Activated naive CD4-positive, alpha-beta T cell treated with anti-CD3 and anti-CD28 coated beads, Interleukin-2, amount 10 ng/mL, durations not matched to agents 7 days and 5 days (primary cell): ENCODE measurements around the gene BCKDHB.
"Not testable (repeated sequence)": the region's sequence is repeated elsewhere in the genome, so short reads cannot be mapped to it uniquely, and the experiment has no call there.

ENCODE experiments used
- CTCF ChIA-PET: fragments of 350-600 bp; sonication (Branson Sonifier 250); formaldehyde crosslinking; loops from one replicate; lab custom pipeline; 2021; ENCODE audit warnings: antibody characterized with exemption; lab: Charles Lee
- DNase-seq: peaks from one replicate; pipeline ENCODE4 v3.0.0-alpha.2; 2020
- H3K27ac Mint-ChIP-seq: one replicate; pipeline ENCODE4 v1.8.0; 2021; ENCODE audit warnings: mild to moderate bottlenecking, moderate library complexity, mixed read lengths
- H3K27me3 Mint-ChIP-seq: one replicate; pipeline ENCODE4 v1.8.0; 2021; ENCODE audit warnings: mild to moderate bottlenecking, mixed read lengths
- H3K36me3 Mint-ChIP-seq: one replicate; pipeline ENCODE4 v1.8.0; 2021; ENCODE audit warnings: mixed read lengths
- H3K4me1 Mint-ChIP-seq: one replicate; pipeline ENCODE4 v1.8.0; 2021; ENCODE audit warnings: mixed read lengths
- H3K4me3 Mint-ChIP-seq: one replicate; pipeline ENCODE4 v1.8.0; 2021; ENCODE audit warnings: mild to moderate bottlenecking, moderate library complexity, mixed read lengths
- H3K9me3 Mint-ChIP-seq: one replicate; pipeline ENCODE4 v1.8.0; 2021; ENCODE audit warnings: mixed read lengths

Gene BCKDHB

DNA sequence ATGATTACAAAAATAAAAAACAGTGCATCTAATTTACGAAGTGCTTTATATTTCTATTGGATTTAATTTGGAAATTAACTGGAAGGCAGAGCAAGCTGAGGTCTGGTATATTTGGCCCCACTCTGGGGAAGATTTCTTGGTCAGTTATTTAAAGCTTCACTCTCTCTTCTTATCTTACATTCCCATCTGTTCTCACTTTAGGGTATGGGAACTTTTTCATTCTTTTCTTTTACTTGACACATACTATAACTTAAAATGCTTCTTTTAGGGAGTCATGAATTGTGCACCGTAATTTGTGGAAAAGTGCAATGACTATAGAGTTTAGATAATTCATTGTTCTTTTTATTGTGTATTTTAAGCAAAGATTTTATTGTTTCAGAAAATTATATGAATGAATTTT, 170.4 kb downstream of the BCKDHB start:
- H3K4me3 Mint-ChIP-seq: no peak overlapping the region
- no peak for DNase-seq
- H3K27me3 Mint-ChIP-seq: no peaks in the 10 kb centered on the region
- H3K36me3 Mint-ChIP-seq: peaks cover 2% of the 10 kb centered on the region
- H3K4me1 Mint-ChIP-seq: peaks cover 2% of the 10 kb centered on the region
- H3K27ac Mint-ChIP-seq: no peak overlapping the region
- no peaks in the 10 kb centered on the region for H3K9me3 Mint-ChIP-seq
- CTCF ChIA-PET: no interaction called here

DNA sequence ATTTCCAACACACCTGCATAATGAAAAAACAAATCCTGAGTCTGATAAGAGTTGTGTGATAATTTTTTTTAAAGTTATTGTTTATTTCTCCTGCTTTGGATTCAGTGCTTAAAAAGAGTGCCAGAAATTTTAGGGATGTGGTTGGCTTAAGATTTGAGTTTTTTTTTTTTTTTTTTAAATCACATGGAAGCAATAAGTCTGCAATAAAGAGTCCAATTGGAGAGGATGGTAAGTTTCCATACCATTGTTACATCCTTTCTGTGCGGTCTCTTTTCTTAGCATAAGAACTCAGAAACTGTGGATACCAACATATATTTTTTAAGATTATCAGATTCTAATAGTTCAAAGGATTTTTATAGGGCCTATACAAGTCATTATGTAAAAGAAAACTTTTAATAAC, 171.0 kb downstream of the BCKDHB start:
- Mint-ChIP-seq H3K4me1 (peaks cover 2% of the 10 kb centered on the region), H3K36me3 (peaks cover 2% of the 10 kb centered on the region), H3K27me3 (no peaks in the 10 kb centered on the region), H3K4me3 (no peak overlapping the region), H3K27ac (no peak overlapping the region), H3K9me3 (no peaks in the 10 kb centered on the region)
- no peak for DNase-seq
- CTCF ChIA-PET: no interaction called here

DNA sequence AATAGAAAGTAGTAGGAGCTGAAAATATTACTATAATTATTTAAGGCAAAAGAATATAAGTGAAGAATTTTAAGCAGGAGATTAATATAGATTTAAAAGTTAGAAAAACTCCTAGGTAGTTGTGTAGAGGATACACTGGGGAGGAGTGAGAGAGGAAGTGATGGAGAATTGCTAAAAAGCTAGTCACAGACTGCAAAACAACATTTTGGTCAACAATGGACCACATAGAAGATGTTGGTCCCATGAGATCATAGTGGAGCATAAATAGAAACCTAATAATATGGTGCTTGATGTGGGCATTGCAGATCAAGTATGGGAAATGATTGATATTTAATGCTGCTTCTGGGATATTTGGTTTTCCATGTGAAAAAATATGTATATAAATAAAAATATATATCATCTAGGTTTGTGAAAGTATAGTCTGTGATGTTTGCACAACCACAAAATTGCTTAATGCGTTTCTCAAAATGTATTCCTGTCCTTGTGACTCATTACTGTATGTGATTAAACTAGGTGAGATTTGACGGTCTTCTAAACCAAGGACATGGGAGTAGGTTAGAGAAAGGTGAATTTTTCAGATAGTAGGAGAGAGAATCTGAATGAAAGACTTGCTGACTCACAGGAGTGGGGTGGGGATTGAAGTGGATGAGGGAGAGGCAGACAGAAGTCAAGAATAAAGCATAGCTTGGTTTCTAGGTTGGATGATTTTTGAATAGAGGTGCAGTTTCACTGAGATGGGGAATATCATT, 174.0 kb downstream of the BCKDHB start:
- no peaks in the 10 kb centered on the region for H3K27me3 Mint-ChIP-seq
- peaks cover 2% of the 10 kb centered on the region for H3K4me1 Mint-ChIP-seq
- H3K27ac Mint-ChIP-seq: no peak overlapping the region
- no peak overlapping the region for H3K4me3 Mint-ChIP-seq
- CTCF ChIA-PET: no interaction called here
- no peak for DNase-seq
- no peaks in the 10 kb centered on the region for H3K9me3 Mint-ChIP-seq
- H3K36me3 Mint-ChIP-seq: peaks cover 4% of the 10 kb centered on the region

DNA sequence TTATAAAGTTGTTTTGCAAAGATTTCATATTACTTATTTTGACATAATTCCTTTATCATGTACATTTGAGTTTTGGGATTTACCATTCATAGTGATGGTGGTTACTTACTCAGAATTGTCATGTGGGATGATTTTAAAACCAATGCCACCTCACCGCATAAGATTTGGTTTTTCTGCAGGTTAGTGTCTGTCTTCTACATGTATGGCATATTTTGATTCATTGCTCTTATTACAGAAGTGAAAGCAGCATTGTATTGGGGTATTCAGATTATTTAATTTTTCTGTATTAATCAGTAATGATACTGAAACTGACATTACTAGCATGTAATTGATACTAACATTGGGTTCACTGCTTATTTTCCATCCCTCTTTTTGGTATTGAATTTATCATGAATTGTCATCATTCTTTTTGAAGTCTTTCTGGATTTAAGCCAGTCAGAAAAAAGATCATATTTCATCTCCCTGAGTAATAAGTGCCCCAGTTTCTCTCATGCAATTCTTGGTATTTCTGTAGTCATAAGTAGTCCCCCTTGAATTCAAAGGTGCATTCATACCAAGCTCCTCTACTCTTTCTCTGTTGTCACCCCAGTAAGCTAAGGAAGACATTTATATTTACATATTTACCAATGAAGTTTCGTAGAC, 176.6 kb downstream of the BCKDHB start:
- CTCF ChIA-PET: no interaction called here
- H3K4me1 Mint-ChIP-seq: peaks cover 2% of the 10 kb centered on the region
- H3K27ac Mint-ChIP-seq: no peak overlapping the region
- H3K4me3 Mint-ChIP-seq: no peak overlapping the region
- no peak for DNase-seq
- peaks cover 4% of the 10 kb centered on the region for H3K36me3 Mint-ChIP-seq
- H3K9me3 Mint-ChIP-seq: no peaks in the 10 kb centered on the region
- H3K27me3 Mint-ChIP-seq: no peaks in the 10 kb centered on the region

DNA sequence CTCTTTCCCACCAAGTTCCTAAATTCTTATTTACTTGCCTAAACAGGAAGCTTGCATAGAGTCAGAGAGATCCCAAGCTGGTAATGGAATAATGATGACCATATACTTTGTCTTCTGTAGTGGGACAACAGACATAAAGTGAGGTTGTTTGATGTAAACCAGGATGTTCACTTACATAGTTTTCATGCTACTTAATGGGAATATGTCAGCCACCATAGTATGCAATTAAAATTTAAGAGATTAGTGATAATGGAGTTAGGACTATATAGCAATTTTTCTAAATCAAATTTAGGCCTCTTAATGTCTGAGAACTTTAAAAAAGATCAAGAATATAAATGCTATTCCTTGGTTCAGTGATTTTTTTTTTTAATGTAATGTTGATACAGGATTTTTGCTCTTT, 180.6 kb downstream of the BCKDHB start:
- no peak overlapping the region for H3K4me3 Mint-ChIP-seq
- H3K4me1 Mint-ChIP-seq: no peaks in the 10 kb centered on the region
- no peaks in the 10 kb centered on the region for H3K27me3 Mint-ChIP-seq
- peaks cover 1% of the 10 kb centered on the region for H3K36me3 Mint-ChIP-seq
- no peak overlapping the region for H3K27ac Mint-ChIP-seq
- peaks cover 2% of the 10 kb centered on the region for H3K9me3 Mint-ChIP-seq
- CTCF ChIA-PET: no interaction called here
- DNase-seq: no peak

DNA sequence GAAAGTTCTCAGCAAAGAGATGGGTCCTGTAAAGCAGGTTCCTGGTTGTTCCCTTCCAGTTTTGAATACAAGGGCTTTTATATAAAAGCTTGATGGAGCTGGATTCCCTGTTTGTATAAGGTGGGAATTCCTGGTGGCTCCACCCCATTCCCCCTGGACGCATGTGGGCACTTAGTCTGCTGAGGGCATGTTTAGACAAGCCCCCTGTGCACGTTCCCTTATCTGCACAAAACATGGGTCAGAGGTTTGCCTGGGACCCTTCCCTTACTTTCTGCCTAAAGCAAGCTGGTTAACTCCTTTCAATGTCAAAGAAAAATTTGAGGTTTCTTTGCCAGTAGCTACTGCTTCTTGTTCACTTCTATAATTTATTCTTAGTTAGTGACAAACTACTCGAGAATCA, 181.1 kb downstream of the BCKDHB start:
- Mint-ChIP-seq H3K4me3 (no peak overlapping the region), H3K4me1 (no peaks in the 10 kb centered on the region), H3K9me3 (peaks cover 5% of the 10 kb centered on the region), H3K36me3 (peaks cover 1% of the 10 kb centered on the region), H3K27me3 (no peaks in the 10 kb centered on the region), H3K27ac (no peak overlapping the region)
- no peak for DNase-seq
- CTCF ChIA-PET: no interaction called here

DNA sequence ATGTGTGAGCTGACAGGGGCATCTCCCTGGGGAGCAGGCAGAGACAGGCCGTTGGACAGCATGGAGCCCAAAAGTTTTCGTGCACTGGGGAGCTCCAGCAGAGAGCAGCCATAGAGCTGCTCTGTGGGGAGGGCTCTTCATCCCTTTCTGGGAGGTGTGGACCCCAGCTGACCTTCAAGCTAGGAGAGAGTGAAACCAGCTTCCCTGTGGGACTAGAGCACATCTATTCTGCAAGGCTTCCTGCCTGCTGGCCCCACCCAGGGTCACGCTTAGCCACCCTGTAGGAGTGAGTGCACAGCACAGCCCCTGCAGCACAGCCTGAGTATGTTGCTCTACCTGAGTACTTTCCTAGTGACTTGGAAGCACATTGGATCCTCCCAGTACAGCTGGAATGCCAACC, 183.3 kb downstream of the BCKDHB start:
- DNase-seq: no peak
- Mint-ChIP-seq H3K4me3 (no peak overlapping the region), H3K9me3 (peaks cover 22% of the 10 kb centered on the region), H3K36me3 (no peaks in the 10 kb centered on the region), H3K4me1 (no peaks in the 10 kb centered on the region), H3K27me3 (no peaks in the 10 kb centered on the region), H3K27ac (no peak overlapping the region)
- CTCF ChIA-PET: no interaction called here

DNA sequence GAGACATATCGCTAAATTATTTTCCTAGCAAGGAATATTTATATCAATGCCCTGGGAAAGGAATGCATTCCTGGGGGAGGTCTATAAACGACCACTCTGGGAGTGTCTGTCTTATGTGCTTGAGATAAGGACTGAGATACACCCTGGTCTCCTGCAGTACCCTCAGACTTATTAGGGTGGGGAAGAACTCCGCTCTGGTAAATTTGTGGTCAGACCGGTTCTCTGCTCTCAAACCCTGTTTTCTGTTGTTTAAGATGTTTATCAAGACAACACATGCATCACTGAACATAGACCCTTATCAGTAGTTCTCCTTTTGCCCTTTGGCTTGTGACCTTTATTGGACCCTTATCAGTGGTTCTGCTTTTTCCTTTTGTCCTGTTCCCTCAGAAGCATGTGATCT, 188.1 kb downstream of the BCKDHB start:
- not testable (repeated sequence) for H3K27ac Mint-ChIP-seq, H3K4me3 Mint-ChIP-seq

DNA sequence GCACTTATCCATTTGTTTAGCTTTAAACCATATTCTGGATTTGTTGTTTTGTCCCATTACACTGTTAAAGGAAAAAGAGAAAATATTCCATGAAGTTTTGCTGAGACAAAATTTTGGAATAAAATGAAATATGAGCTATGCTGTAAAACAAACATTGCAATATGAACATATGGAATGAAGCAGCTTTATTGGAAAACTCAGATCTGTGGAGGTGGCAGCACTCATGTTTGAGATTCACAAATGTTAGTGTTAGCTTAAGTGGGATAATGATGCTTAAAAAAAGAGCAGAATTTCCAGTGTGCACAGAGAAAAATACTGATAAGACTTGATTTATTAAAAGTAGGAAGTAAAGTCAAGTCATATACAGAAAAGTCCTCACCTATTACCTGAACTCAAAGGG, 196.2 kb downstream of the BCKDHB start:
- H3K4me1 Mint-ChIP-seq: no peaks in the 10 kb centered on the region
- CTCF ChIA-PET: no interaction called here
- no peaks in the 10 kb centered on the region for H3K27me3 Mint-ChIP-seq

More for the DNA sequence above, 188.1 kb downstream of the BCKDHB start:
- H3K36me3 Mint-ChIP-seq, H3K27me3 Mint-ChIP-seq, CTCF ChIA-PET, DNase-seq, H3K4me1 Mint-ChIP-seq: not testable (repeated sequence)
- H3K9me3 Mint-ChIP-seq: peaks cover 28% of the 10 kb centered on the region

DNA sequence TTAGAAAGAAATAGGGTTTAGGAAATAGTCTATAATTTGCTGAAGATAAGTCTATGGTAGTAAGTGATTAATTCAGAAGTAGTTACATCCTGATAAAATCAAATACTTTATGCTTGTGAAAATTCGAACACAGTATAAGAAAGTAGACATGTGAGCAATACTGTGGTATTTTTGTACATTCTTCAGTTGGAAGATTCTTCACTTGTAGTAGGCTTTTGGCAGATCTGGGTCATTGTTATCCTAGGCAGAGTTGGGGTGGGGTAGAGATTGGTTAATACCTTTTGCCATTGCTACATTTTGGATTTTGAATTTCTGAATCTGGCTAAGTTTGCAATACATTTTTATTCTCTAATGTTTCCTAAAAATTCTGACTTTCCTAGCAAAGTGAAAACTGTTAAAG, 197.5 kb downstream of the BCKDHB start:
- H3K36me3 Mint-ChIP-seq: no peaks in the 10 kb centered on the region
- no peaks in the 10 kb centered on the region for H3K9me3 Mint-ChIP-seq
- no peaks in the 10 kb centered on the region for H3K27me3 Mint-ChIP-seq
- no peak overlapping the region for H3K27ac Mint-ChIP-seq
- DNase-seq: no peak
- CTCF ChIA-PET: no interaction called here
- no peak overlapping the region for H3K4me3 Mint-ChIP-seq
- H3K4me1 Mint-ChIP-seq: no peaks in the 10 kb centered on the region

More for the DNA sequence above, 196.2 kb downstream of the BCKDHB start:
- Mint-ChIP-seq H3K9me3 (peaks cover 2% of the 10 kb centered on the region), H3K27ac (no peak overlapping the region), H3K4me3 (no peak overlapping the region), H3K36me3 (no peaks in the 10 kb centered on the region)
- no peak for DNase-seq

DNA sequence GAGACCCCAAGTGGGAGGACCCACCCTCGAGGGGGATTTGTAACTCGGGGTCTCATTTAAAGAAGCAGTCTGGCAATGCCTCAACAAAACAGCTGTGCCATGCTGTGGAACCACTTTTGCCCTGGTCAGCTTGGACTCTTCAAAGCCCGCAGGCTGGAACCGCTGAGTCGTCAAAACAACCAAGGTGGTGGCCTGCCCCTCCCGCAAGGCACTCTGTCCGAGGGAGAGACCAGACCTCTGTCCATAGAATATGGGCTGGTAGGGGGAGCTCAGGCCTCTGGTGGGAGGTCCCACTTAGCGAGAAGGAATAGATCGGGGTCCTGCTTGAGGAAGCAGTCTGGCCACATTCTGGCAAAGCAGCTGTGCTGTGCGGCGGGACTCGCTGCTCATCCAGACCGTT, 208.1 kb downstream of the BCKDHB start:
- H3K27ac Mint-ChIP-seq: no peak overlapping the region
- H3K27me3 Mint-ChIP-seq: no peaks in the 10 kb centered on the region
- DNase-seq: no peak
- peaks cover 5% of the 10 kb centered on the region for H3K9me3 Mint-ChIP-seq
- CTCF ChIA-PET: no interaction called here
- H3K4me3 Mint-ChIP-seq: no peak overlapping the region
- no peaks in the 10 kb centered on the region for H3K4me1 Mint-ChIP-seq
- H3K36me3 Mint-ChIP-seq: no peaks in the 10 kb centered on the region

DNA sequence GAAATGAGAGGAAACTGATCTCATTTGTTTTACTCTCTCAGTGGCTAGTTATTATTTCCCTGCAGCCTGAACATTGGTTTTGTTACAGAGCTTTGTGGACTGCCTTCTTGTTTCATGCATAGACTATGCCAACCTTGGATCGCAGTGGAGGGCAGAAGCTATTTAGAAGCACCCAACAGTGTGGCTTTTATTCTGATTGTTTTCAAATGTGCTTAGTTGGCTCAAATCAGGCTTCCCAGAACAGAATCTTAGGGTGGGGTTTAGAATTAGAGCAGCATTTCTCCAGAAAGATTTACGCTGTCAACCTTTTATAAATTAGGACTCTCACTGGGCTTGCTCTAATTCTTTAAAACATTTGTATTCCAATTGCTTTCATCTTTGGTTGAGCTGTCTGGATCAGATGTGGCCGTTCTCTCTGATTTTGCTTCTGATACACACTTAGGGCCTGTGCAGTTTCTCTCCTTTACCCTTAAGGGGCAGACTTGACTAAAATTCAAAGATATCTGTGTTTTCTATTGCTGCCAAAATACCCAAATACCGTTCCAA, 210.3 kb downstream of the BCKDHB start:
- peaks cover 5% of the 10 kb centered on the region for H3K9me3 Mint-ChIP-seq
- no peak for DNase-seq
- H3K27me3 Mint-ChIP-seq: no peaks in the 10 kb centered on the region
- no peak overlapping the region for H3K27ac Mint-ChIP-seq
- CTCF ChIA-PET: no interaction called here
- H3K4me3 Mint-ChIP-seq: no peak overlapping the region
- H3K36me3 Mint-ChIP-seq: no peaks in the 10 kb centered on the region
- H3K4me1 Mint-ChIP-seq: no peaks in the 10 kb centered on the region

DNA sequence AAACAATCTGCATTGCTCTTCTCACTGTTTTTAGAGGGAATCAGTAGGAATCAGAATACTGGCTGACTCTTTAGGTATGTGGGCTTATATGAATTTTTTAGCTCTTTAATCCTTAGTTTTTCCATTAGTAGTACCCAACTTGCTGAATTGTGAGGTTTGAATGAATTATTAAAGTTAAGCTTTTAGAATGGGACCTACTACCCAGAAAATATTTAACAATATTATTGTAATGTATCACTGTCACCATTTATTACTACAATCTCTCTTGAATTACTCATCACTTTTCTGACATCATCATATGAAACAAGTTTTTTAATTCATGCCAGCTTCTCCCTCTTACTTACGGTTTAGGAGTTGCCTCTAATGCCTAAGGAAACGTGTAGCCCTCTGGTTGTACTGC, 212.7 kb downstream of the BCKDHB start:
- CTCF ChIA-PET: no interaction called here
- no peaks in the 10 kb centered on the region for H3K4me1 Mint-ChIP-seq
- H3K4me3 Mint-ChIP-seq: no peak overlapping the region
- H3K9me3 Mint-ChIP-seq: no peaks in the 10 kb centered on the region
- no peaks in the 10 kb centered on the region for H3K27me3 Mint-ChIP-seq
- no peak overlapping the region for H3K27ac Mint-ChIP-seq
- DNase-seq: no peak
- H3K36me3 Mint-ChIP-seq: no peaks in the 10 kb centered on the region

DNA sequence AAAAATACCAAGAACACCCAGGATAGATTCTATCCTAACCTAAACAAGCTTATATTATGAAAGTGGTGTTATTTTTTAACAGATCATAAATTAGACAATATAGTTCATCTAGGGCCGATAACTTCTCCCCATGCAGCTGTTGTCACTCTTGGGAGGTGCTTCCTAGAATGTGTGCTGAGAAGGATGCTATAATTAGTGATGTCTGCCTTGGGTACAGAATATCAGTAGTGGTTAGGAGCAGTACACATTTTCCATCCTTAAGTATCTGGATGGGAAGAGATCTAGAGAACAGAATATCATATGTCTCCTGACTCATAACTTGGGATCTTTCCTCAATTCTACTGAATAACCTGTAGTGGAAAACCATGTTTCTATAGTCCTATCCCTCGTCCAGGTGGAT, 214.5 kb downstream of the BCKDHB start:
- no peak overlapping the region for H3K27ac Mint-ChIP-seq
- H3K4me3 Mint-ChIP-seq: no peak overlapping the region
- no peaks in the 10 kb centered on the region for H3K36me3 Mint-ChIP-seq
- no peaks in the 10 kb centered on the region for H3K4me1 Mint-ChIP-seq
- CTCF ChIA-PET: no interaction called here
- H3K9me3 Mint-ChIP-seq: no peaks in the 10 kb centered on the region
- no peak for DNase-seq
- H3K27me3 Mint-ChIP-seq: no peaks in the 10 kb centered on the region

DNA sequence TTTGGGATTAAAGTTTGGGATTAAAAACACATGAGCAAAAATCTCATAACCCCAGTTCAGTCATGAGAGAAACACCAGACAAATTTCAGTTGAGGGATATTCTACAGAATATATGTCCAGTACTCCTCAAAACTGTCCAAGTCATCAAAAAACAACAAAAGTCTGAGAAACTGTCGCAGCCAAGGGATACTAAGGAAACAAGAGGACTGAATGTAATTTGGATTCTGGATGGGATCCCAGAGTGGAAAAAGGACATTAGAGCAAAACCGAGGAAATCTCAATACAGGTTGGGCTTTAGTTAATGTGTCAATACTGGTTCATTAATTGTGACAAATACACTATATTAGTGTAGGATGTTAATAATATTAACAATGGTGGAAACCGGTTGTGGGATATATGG, 219.3 kb downstream of the BCKDHB start:
- Mint-ChIP-seq H3K4me3 (no peak overlapping the region), H3K27ac (no peak overlapping the region), H3K9me3 (no peaks in the 10 kb centered on the region), H3K4me1 (no peaks in the 10 kb centered on the region), H3K27me3 (no peaks in the 10 kb centered on the region), H3K36me3 (no peaks in the 10 kb centered on the region)
- no peak for DNase-seq
- CTCF ChIA-PET: no interaction called here
